ENCODE results near the gene KIF21B. TPM values are rescaled to one million over a fixed set of nuclear protein-coding genes. Genes with fewer than 3 reads are reported as not detected.

The KIF21B gene
- total and polyA plus RNA-seq, 9 of the 15 experiments (the other 6 are each of a cell fraction or from before 2014, with no cell fraction given) = 0.46 to 13.4 (median 5.9) TPM

DNA sequence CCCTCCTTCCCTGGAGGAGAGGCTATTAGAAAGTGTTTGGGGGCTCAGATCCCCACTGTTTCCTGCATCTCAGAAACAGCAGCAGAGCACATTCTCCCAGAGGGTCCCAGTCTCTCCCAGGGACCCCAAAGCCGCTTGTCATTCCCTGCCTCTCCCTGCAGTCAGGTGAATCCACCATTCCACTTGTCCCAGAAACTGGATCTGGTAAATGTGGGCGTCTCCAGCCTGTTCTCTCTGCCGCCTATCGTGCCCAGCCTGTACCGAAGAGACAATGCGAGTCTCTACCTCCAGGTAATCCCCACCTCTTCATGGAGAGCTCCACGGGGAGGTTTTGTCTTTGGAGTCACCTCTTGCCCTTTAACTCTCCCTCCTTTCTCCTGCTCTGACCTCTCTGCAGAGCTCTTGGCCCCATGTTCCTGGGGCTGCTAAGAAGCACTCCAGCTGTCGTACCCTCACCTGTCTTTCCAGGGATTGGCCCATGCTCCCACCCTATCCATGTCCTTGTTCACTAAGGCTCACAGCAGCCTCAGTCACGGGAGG, 101.9 kb downstream of the KIF21B start (continued):
- TF ChIP-seq, protein P1, sequence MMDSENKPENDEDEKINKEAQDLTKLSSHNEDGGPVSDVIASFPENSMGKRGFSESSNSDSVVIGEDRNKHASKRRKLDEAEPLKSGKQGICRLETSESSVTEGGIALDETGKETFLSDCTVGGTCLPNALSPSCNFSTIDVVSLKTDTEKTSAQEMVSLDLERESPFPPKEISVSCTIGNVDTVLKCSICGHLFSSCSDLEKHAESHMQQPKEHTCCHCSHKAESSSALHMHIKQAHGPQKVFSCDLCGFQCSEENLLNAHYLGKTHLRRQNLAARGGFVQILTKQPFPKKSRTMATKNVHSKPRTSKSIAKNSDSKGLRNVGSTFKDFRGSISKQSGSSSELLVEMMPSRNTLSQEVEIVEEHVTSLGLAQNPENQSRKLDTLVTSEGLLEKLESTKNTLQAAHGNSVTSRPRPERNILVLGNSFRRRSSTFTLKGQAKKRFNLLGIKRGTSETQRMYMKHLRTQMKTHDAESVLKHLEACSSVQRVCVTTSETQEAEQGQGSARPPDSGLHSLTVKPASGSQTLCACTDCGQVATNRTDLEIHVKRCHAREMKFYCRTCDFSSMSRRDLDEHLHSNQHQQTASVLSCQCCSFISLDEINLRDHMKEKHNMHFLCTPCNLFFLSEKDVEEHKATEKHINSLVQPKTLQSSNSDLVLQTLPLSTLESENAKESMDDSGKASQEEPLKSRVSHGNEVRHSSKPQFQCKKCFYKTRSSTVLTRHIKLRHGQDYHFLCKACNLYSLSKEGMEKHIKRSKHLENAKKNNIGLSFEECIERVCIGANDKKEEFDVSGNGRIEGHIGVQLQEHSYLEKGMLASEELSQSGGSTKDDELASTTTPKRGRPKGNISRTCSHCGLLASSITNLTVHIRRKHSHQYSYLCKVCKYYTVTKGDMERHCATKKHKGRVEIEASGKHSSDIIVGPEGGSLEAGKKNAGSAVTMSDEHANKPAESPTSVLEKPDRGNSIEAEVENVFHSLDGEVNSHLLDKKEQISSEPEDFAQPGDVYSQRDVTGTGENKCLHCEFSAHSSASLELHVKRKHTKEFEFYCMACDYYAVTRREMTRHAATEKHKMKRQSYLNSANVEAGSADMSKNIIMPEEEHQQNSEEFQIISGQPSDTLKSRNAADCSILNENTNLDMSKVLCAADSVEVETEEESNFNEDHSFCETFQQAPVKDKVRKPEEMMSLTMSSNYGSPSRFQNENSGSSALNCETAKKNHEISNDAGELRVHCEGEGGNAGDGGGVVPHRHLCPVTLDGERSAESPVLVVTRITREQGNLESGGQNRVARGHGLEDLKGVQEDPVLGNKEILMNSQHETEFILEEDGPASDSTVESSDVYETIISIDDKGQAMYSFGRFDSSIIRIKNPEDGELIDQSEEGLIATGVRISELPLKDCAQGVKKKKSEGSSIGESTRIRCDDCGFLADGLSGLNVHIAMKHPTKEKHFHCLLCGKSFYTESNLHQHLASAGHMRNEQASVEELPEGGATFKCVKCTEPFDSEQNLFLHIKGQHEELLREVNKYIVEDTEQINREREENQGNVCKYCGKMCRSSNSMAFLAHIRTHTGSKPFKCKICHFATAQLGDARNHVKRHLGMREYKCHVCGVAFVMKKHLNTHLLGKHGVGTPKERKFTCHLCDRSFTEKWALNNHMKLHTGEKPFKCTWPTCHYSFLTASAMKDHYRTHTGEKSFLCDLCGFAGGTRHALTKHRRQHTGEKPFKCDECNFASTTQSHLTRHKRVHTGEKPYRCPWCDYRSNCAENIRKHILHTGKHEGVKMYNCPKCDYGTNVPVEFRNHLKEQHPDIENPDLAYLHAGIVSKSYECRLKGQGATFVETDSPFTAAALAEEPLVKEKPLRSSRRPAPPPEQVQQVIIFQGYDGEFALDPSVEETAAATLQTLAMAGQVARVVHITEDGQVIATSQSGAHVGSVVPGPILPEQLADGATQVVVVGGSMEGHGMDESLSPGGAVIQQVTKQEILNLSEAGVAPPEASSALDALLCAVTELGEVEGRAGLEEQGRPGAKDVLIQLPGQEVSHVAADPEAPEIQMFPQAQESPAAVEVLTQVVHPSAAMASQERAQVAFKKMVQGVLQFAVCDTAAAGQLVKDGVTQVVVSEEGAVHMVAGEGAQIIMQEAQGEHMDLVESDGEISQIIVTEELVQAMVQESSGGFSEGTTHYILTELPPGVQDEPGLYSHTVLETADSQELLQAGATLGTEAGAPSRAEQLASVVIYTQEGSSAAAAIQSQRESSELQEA (IDR thresholded peaks at IDR 0.05; ENCODE audit: low read depth) = no peak
- no peak for TF ChIP-seq KDM4B (IDR thresholded peaks at IDR 0.05; ENCODE audit: borderline replicate concordance in 2 of 2, low read depth in 1 of 2)
- no peak for TF ChIP-seq POLR2B (IDR thresholded peaks at IDR 0.05; ENCODE audit: low read depth, partially characterized antibody)

Small RNA genes within 50 kb of the gene (small RNA-seq; reads per million reads assigned to genes)
- not detected for gene RNU6-704P

Other genes starting within 250 kb of the KIF21B start
- not detected in 2 replicates for gene GPR25, start 150.7 kb downstream of the KIF21B start, total RNA-seq (2014; rRNA removed)
- not detected in 2 replicates for gene GPR25, start 150.7 kb downstream of the KIF21B start, total RNA-seq (2014; rRNA removed; fragmentation: Illumina TruSeq; extraction: Trizol)
- not detected in 2 replicates for gene GPR25, start 150.7 kb downstream of the KIF21B start, total RNA-seq (2015; rRNA removed; fragmentation: Illumina TruSeq; extraction: Trizol)
- gene GPR25, start 150.7 kb downstream of the KIF21B start, total RNA-seq (2021) = not detected in 2 replicates
- not detected in 2 replicates for gene GPR25, start 150.7 kb downstream of the KIF21B start, polyA plus RNA-seq (2011; rRNA removed)
- not detected in 2 replicates for gene GPR25, start 150.7 kb downstream of the KIF21B start, polyA plus RNA-seq (2014; fragmentation: Illumina TruSeq; extraction: Trizol)
- not detected for gene GPR25, start 150.7 kb downstream of the KIF21B start, polyA plus RNA-seq (2014; fragmentation: Nextera tagmentation; extraction: Ambion mirVana)
- not detected in 2 replicates for gene GPR25, start 150.7 kb downstream of the KIF21B start, polyA plus RNA-seq (2014; rRNA removed)
- not detected in 2 replicates for gene INAVA, start 128.8 kb downstream of the KIF21B start, total RNA-seq (2014; rRNA removed)
- not detected in 2 replicates for gene INAVA, start 128.8 kb downstream of the KIF21B start, total RNA-seq (2014; rRNA removed; fragmentation: Illumina TruSeq; extraction: Trizol)
- not detected in 2 replicates for gene INAVA, start 128.8 kb downstream of the KIF21B start, total RNA-seq (2015; rRNA removed; fragmentation: Illumina TruSeq; extraction: Trizol)
- 0.09 TPM in 1 of 2 replicates, not detected in the other for gene INAVA, start 128.8 kb downstream of the KIF21B start, total RNA-seq (2021)
- gene INAVA, start 128.8 kb downstream of the KIF21B start, polyA plus RNA-seq (2011; rRNA removed) = not detected in 2 replicates
- not detected in 2 replicates for gene INAVA, start 128.8 kb downstream of the KIF21B start, polyA plus RNA-seq (2014; fragmentation: Illumina TruSeq; extraction: Trizol)
- not detected for gene INAVA, start 128.8 kb downstream of the KIF21B start, polyA plus RNA-seq (2014; fragmentation: Nextera tagmentation; extraction: Ambion mirVana)
- gene INAVA, start 128.8 kb downstream of the KIF21B start, polyA plus RNA-seq (2014; rRNA removed) = not detected in 2 replicates
- gene CACNA1S, start 88.7 kb upstream of the KIF21B start, total RNA-seq (2014; rRNA removed) = not detected in 2 replicates
- not detected in 2 replicates for gene CACNA1S, start 88.7 kb upstream of the KIF21B start, total RNA-seq (2014; rRNA removed; fragmentation: Illumina TruSeq; extraction: Trizol)
- not detected in 2 replicates for gene CACNA1S, start 88.7 kb upstream of the KIF21B start, total RNA-seq (2015; rRNA removed; fragmentation: Illumina TruSeq; extraction: Trizol)
- not detected in 2 replicates for gene CACNA1S, start 88.7 kb upstream of the KIF21B start, total RNA-seq (2021)
- not detected in 2 replicates for gene CACNA1S, start 88.7 kb upstream of the KIF21B start, polyA plus RNA-seq (2011; rRNA removed)
- gene CACNA1S, start 88.7 kb upstream of the KIF21B start, polyA plus RNA-seq (2014; fragmentation: Illumina TruSeq; extraction: Trizol) = not detected in 2 replicates
- gene CACNA1S, start 88.7 kb upstream of the KIF21B start, polyA plus RNA-seq (2014; fragmentation: Nextera tagmentation; extraction: Ambion mirVana) = not detected
- gene CACNA1S, start 88.7 kb upstream of the KIF21B start, polyA plus RNA-seq (2014; rRNA removed) = not detected in 2 replicates
- 0.09 TPM in 1 of 2 replicates, not detected in the other for gene ASCL5, start 103.5 kb upstream of the KIF21B start, total RNA-seq (2014; rRNA removed)
- not detected in 2 replicates for gene ASCL5, start 103.5 kb upstream of the KIF21B start, total RNA-seq (2014; rRNA removed; fragmentation: Illumina TruSeq; extraction: Trizol)
- not detected in 2 replicates for gene ASCL5, start 103.5 kb upstream of the KIF21B start, total RNA-seq (2015; rRNA removed; fragmentation: Illumina TruSeq; extraction: Trizol)
- not detected in 2 replicates for gene ASCL5, start 103.5 kb upstream of the KIF21B start, total RNA-seq (2021)
- gene ASCL5, start 103.5 kb upstream of the KIF21B start, polyA plus RNA-seq (2011; rRNA removed) = not detected in 2 replicates
- gene ASCL5, start 103.5 kb upstream of the KIF21B start, polyA plus RNA-seq (2014; fragmentation: Illumina TruSeq; extraction: Trizol) = not detected in 2 replicates
- not detected for gene ASCL5, start 103.5 kb upstream of the KIF21B start, polyA plus RNA-seq (2014; fragmentation: Nextera tagmentation; extraction: Ambion mirVana)
- not detected in 2 replicates for gene ASCL5, start 103.5 kb upstream of the KIF21B start, polyA plus RNA-seq (2014; rRNA removed)
- gene TMEM9, start 130.8 kb upstream of the KIF21B start, total RNA-seq (2014; rRNA removed) = 79.3 and 118 TPM in 2 replicates
- gene TMEM9, start 130.8 kb upstream of the KIF21B start, total RNA-seq (2014; rRNA removed; fragmentation: Illumina TruSeq; extraction: Trizol) = 25.4 and 30.4 TPM in 2 replicates
- 30.6 and 31.5 TPM in 2 replicates for gene TMEM9, start 130.8 kb upstream of the KIF21B start, total RNA-seq (2015; rRNA removed; fragmentation: Illumina TruSeq; extraction: Trizol)
- 72.4 and 80.7 TPM in 2 replicates for gene TMEM9, start 130.8 kb upstream of the KIF21B start, total RNA-seq (2021)
- gene TMEM9, start 130.8 kb upstream of the KIF21B start, polyA plus RNA-seq (2011; rRNA removed) = 107 and 195 TPM in 2 replicates
- 38.7 and 52.1 TPM in 2 replicates for gene TMEM9, start 130.8 kb upstream of the KIF21B start, polyA plus RNA-seq (2014; fragmentation: Illumina TruSeq; extraction: Trizol)
- 10 to 100 TPM; 42.4 to 86.2 TPM for gene TMEM9, start 130.8 kb upstream of the KIF21B start, polyA plus RNA-seq (2014; fragmentation: Nextera tagmentation; extraction: Ambion mirVana)
- 67.6 and 90.2 TPM in 2 replicates for gene TMEM9, start 130.8 kb upstream of the KIF21B start, polyA plus RNA-seq (2014; rRNA removed)
- gene IGFN1, start 167.1 kb upstream of the KIF21B start, total RNA-seq (2014; rRNA removed) = not detected in 2 replicates
- not detected in 2 replicates for gene IGFN1, start 167.1 kb upstream of the KIF21B start, total RNA-seq (2014; rRNA removed; fragmentation: Illumina TruSeq; extraction: Trizol)
- gene IGFN1, start 167.1 kb upstream of the KIF21B start, total RNA-seq (2015; rRNA removed; fragmentation: Illumina TruSeq; extraction: Trizol) = not detected in 2 replicates
- not detected in 2 replicates for gene IGFN1, start 167.1 kb upstream of the KIF21B start, total RNA-seq (2021)
- not detected in 2 replicates for gene IGFN1, start 167.1 kb upstream of the KIF21B start, polyA plus RNA-seq (2011; rRNA removed)
- not detected in 2 replicates for gene IGFN1, start 167.1 kb upstream of the KIF21B start, polyA plus RNA-seq (2014; fragmentation: Illumina TruSeq; extraction: Trizol)
- gene IGFN1, start 167.1 kb upstream of the KIF21B start, polyA plus RNA-seq (2014; fragmentation: Nextera tagmentation; extraction: Ambion mirVana) = not detected
- 0.04 TPM in 1 of 2 replicates, not detected in the other for gene IGFN1, start 167.1 kb upstream of the KIF21B start, polyA plus RNA-seq (2014; rRNA removed)